Smooth muscle cell (in vitro differentiated cells): ENCODE results near the gene SFXN3. TPM values are rescaled to one million over a fixed set of nuclear protein-coding genes. Genes with fewer than 3 reads are reported as not detected.

Experiments used
- DNase-seq: peaks from one replicate; lab custom pipeline; 2025; ENCODE audit not compliant: unreplicated experiment; lab: John Stamatoyannopoulos, UW
- H2AFZ ChIP-seq: fragments of 200-600 bp; sonication (generic); 2 replicates; pipeline ENCODE4 v1.6.0; 2016; ENCODE audit warnings: antibody characterized with exemption, low read depth, mild to moderate bottlenecking
- H3F3A ChIP-seq: fragments of 200-600 bp; sonication (generic); 2 replicates; pipeline ENCODE4 v1.6.0; 2017; ENCODE audit warnings: antibody characterized with exemption, low read depth
- H3K27ac ChIP-seq: fragments of 200-600 bp; sonication (generic); 2 replicates; pipeline ENCODE4 v1.5.1; 2016; ENCODE audit warnings: low read depth, mild to moderate bottlenecking
- H3K27me3 ChIP-seq: fragments of 200-600 bp; sonication (generic); 2 replicates; pipeline ENCODE4 v1.6.1; 2016; ENCODE audit warnings: low read depth, mild to moderate bottlenecking
- H3K36me3 ChIP-seq: fragments of 200-600 bp; sonication (generic); 2 replicates; pipeline ENCODE4 v1.5.1; 2016; ENCODE audit warnings: low read depth
- H3K4me1 ChIP-seq: fragments of 200-600 bp; sonication (generic); 2 replicates; pipeline ENCODE4 v1.5.1; 2016; ENCODE audit warnings: low read depth
- H3K4me2 ChIP-seq: fragments of 200-600 bp; sonication (generic); 2 replicates; pipeline ENCODE4 v1.6.0; 2016; ENCODE audit warnings: mild to moderate bottlenecking
- H3K4me3 ChIP-seq: fragments of 200-600 bp; sonication (generic); 2 replicates; pipeline ENCODE4 v1.5.1; 2016; ENCODE audit warnings: mild to moderate bottlenecking
- H3K79me2 ChIP-seq: fragments of 200-600 bp; sonication (generic); 2 replicates; pipeline ENCODE4 v1.6.0; 2016; ENCODE audit warnings: low read depth, mild to moderate bottlenecking
- H3K9ac ChIP-seq: fragments of 200-600 bp; sonication (generic); 2 replicates; pipeline ENCODE4 v1.6.0; 2016; ENCODE audit warnings: low read depth
- H3K9me3 ChIP-seq: fragments of 200-600 bp; sonication (generic); replicated peaks from 2 replicates; pipeline ENCODE4 v1.5.1; 2016; ENCODE audit warnings: low read depth
- H4K20me1 ChIP-seq: fragments of 200-600 bp; sonication (generic); 2 replicates; pipeline ENCODE4 v1.6.0; 2016; ENCODE audit warnings: low read depth
- WGBS: methylation state at CpG from one replicate; pipeline ENCODE4 v1.1.7; 2016; ENCODE audit warnings: low lambda C conversion rate; 5-methylcytosine and 5-hydroxymethylcytosine counted together
- polyA plus RNA-seq: library from polyadenylated mRNA; unstranded; fragments of >200 nt; fragmentation: Nextera tagmentation; extraction: Ambion mirVana; gene quantifications from 2 replicates; pipeline ENCODE4 v1.2.1, GENCODE V29; 2016
- total RNA-seq: library from RNA; depleted of rRNA; stranded (reverse); fragments of >200 nt; gene quantifications from 2 replicates; pipeline ENCODE4 v1.2.3, GENCODE V29; 2014
- TF ChIP-seq, protein P1 (sequence below): fragments of 200-600 bp; sonication (generic); IDR thresholded peaks from 2 replicates; pipeline ENCODE4 v1.5.1; 2017; ENCODE audit warnings: borderline replicate concordance, mild to moderate bottlenecking, antibody characterized with exemption; ENCODE audit not compliant: insufficient read depth, poor library complexity, severe bottlenecking

Gene SFXN3, protein sequence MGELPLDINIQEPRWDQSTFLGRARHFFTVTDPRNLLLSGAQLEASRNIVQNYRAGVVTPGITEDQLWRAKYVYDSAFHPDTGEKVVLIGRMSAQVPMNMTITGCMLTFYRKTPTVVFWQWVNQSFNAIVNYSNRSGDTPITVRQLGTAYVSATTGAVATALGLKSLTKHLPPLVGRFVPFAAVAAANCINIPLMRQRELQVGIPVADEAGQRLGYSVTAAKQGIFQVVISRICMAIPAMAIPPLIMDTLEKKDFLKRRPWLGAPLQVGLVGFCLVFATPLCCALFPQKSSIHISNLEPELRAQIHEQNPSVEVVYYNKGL
- total RNA-seq (79.1 and 86.9 TPM in 2 replicates), polyA plus RNA-seq (92.1 and 120 TPM in 2 replicates)

DNA sequence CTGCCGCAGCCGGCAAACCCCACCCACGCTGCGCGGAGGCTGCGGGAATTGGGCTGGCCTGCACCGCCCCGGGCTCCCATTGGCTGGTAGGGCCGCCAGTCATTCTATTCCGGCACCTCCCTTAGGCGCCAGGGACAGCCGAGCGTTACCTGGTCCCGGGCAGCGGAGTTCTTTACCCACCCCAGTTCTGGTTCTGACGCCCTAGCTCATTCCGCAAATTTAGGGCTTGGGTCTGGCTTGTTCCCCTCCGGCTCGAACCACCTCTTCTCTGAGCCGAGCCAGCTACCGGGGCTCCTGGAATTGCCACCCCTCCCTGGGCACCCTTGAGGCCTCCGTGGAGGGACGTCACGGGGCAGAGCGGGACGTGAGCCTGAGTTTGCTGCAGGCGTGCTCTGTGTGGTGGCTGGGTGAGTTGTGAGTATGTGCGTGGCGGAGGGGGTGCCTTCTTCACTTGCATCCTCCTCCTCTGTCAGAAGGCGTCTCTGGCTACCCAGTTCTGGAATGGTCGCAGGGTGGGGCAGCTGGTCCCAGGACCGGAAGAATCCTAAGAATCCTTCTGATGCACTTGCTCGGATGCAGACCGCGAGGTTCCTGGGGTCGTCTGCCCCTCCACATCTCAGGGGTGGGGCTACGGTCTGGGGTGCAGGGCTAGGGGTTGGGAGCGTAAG is at the start of gene SFXN3, which contains the start of gene PDZD7:
SFXN3 (plus strand) TSS at position 107 of the 668 bp plus-strand sequence. CDS start 3,461 bp downstream, outside the sequence.
PDZD7 (minus strand) TSS at position 2 of the 668 bp plus-strand sequence. CDS start 910 bp downstream, outside the sequence.
- Histone ChIP-seq H2AFZ (peak within 1 kb of the TSS; percentile 77), H3K27me3 (no peaks in the 10 kb centered on the region), H3K4me3 (peak within 1 kb of the TSS; percentile 61), H3K9me3 (no peaks in the 10 kb centered on the region), H3K4me2 (peak within 1 kb of the TSS; percentile 86), H3F3A (peaks cover 2% of the 10 kb centered on the region), H3K27ac (peak within 1 kb of the TSS; percentile 99), H4K20me1 (peaks cover 35% of the 10 kb centered on the region), H3K79me2 (peaks cover 20% of the 10 kb centered on the region), H3K4me1 (peaks cover 20% of the 10 kb centered on the region), H3K36me3 (no peaks in the 10 kb centered on the region), H3K9ac (peak within 1 kb of the TSS; percentile 97)
- TF ChIP-seq, protein P1, sequence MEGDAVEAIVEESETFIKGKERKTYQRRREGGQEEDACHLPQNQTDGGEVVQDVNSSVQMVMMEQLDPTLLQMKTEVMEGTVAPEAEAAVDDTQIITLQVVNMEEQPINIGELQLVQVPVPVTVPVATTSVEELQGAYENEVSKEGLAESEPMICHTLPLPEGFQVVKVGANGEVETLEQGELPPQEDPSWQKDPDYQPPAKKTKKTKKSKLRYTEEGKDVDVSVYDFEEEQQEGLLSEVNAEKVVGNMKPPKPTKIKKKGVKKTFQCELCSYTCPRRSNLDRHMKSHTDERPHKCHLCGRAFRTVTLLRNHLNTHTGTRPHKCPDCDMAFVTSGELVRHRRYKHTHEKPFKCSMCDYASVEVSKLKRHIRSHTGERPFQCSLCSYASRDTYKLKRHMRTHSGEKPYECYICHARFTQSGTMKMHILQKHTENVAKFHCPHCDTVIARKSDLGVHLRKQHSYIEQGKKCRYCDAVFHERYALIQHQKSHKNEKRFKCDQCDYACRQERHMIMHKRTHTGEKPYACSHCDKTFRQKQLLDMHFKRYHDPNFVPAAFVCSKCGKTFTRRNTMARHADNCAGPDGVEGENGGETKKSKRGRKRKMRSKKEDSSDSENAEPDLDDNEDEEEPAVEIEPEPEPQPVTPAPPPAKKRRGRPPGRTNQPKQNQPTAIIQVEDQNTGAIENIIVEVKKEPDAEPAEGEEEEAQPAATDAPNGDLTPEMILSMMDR = no peak
- DNase-seq = peak; percentile 72
- 3% methylated on average over 35 of the region's 38 CpGs for WGBS

DNA sequence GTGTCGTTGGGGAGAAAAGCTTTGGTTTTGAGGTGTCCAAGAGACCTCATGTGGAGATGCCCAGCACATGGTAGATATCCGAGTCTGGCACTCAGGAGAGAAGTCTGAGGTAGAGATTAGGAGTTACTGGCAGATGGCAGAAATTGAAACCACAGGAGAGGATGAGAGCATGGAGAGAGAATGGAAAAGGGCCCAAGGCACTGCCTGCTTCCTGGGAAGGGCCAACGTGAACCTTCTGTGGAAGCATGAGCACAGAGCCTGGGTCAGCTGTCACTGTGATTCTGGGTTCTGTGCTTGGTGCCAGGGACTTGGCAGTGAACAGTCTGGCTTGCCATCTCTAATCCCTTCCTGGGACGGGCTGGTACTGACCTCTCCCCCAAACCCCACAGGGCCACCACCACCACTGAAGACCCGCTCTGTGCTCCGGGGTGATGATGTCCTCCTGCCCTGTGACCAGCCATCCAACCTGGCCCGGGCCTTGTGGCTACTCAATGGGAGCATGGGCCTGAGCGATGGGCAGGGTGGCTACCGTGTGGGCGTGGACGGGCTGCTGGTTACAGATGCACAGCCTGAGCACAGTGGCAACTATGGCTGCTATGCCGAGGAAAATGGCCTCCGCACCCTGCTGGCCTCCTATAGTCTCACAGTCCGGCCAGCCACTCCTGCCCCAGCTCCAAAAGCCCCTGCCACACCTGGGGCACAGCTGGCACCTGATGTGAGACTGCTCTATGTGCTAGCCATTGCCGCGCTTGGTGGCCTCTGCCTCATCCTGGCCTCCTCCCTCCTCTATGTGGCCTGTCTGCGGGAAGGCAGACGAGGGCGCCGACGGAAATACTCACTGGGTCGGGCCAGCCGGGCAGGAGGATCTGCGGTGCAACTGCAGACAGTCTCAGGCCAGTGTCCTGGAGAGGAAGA is 47.9 kb upstream of the SFXN3 start:
- no peak overlapping the region for H3K9ac ChIP-seq
- no peak overlapping the region for H3K4me3 ChIP-seq
- H3K27ac ChIP-seq = no peak overlapping the region
- peaks cover 11% of the 10 kb centered on the region for H3K79me2 ChIP-seq
- no peak overlapping the region for H3K4me2 ChIP-seq
- TF ChIP-seq, protein P1 = no peak
- DNase-seq = no peak
- no peaks in the 10 kb centered on the region for H4K20me1 ChIP-seq
- H3K27me3 ChIP-seq = no peaks in the 10 kb centered on the region
- no peaks in the 10 kb centered on the region for H3K9me3 ChIP-seq
- H3K36me3 ChIP-seq = no peaks in the 10 kb centered on the region
- WGBS = 94% methylated on average over 24 of the region's 24 CpGs
- no peaks in the 10 kb centered on the region for H3F3A ChIP-seq
- H2AFZ ChIP-seq = no peak overlapping the region
- peaks cover 8% of the 10 kb centered on the region for H3K4me1 ChIP-seq

DNA sequence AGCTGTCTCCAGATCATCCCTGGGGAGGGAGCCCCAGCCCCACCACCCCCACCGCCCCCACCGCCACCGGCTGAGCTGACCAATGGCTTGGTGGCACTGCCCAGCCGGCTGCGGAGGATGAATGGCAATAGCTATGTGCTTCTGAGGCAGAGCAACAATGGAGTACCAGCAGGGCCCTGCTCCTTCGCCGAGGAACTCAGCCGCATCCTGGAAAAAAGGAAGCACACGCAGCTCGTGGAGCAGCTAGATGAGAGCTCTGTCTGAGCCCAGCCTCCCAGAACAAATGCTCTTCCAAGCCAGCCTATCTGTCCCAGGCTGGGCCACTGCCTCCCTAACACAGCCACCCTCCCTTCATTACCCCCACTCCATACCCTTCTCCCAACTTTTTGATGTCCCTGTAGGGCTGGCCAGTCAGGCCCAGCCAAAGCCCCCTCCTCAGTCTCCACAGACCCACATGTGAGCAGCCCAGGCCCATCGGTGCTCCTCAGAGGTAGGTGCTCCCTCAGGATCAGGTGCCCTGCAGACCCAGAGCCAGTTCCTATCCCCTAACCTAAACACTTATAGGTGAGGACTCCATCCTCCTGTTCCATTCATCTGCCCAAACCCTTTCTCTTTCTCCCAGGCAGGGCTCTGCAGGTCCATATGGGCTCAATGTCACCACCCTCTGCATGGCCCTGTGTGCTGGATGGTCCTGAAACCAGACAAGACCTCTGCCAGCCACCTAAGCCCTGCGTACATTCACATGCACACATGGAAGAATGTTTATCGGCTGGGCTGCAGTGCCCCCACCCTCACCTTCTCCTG is 47.0 kb upstream of the SFXN3 start:
- H3K9ac ChIP-seq = no peak overlapping the region
- H3F3A ChIP-seq = no peaks in the 10 kb centered on the region
- peaks cover 9% of the 10 kb centered on the region for H3K4me1 ChIP-seq
- H3K9me3 ChIP-seq = no peaks in the 10 kb centered on the region
- H3K4me2 ChIP-seq = no peak overlapping the region
- no peak overlapping the region for H3K27ac ChIP-seq
- H3K27me3 ChIP-seq = no peaks in the 10 kb centered on the region
- H3K79me2 ChIP-seq = peaks cover 18% of the 10 kb centered on the region
- DNase-seq = no peak
- H3K36me3 ChIP-seq = no peaks in the 10 kb centered on the region
- H3K4me3 ChIP-seq = no peak overlapping the region
- TF ChIP-seq, protein P1 = no peak
- H2AFZ ChIP-seq = no peak overlapping the region
- no peaks in the 10 kb centered on the region for H4K20me1 ChIP-seq
- WGBS = 93% methylated on average over 7 of the region's 13 CpGs
